GM18909 (cell line): ENCODE data around the gene GASK1A.

Experiments used
- ATAC-seq: cut with Tn5 transposase; IDR thresholded peaks from one replicate; pipeline ENCODE4 v1.9.1; 2021; ENCODE audit warnings: mild to moderate bottlenecking; ENCODE audit not compliant: unreplicated experiment, poor library complexity

Gene GASK1A

DNA sequence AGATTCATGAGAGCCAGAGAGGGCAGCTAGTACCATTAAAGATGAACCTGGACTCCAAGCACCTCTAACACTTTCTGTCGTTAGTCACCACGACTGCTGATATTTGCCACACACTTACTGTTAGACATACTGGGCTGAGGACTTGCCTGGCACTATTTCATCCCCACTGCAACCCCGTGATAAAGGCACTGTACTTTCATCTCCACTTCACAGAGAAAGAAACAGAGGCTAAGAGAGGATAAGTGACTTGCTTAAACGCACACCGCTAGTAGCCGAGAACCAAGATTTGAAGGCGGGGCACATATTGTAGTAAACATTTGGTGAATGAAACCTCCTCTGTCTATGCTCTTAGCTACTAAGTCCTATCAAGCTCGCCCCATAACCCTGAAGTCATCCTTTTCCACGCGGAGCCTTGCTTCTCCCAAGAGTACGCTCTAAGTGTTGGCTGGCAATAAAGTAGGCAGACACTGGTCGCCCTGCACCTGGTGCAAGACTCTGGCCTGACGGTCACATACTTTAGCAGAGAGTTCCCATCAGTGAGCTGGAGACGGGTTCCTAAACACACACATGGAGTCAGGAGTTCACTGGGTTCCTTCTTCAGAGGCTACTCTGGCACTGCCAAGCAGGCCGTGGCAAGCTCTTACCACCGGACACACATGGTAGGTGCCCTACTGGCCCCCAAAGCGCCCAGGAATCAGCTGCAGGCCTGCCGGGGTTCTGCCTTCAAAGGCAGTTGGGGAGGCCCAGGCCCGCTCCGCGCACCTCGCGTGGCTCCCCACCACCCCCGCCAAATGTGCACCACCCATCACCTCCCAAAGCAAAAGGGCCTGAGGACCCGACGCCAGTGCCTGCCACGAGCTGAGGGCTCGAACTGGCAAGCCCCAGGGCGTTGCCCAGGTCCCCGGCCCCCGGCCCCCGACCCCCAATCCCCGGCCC is 125.8 kb downstream of the GASK1A start:
- no peak for ATAC-seq

DNA sequence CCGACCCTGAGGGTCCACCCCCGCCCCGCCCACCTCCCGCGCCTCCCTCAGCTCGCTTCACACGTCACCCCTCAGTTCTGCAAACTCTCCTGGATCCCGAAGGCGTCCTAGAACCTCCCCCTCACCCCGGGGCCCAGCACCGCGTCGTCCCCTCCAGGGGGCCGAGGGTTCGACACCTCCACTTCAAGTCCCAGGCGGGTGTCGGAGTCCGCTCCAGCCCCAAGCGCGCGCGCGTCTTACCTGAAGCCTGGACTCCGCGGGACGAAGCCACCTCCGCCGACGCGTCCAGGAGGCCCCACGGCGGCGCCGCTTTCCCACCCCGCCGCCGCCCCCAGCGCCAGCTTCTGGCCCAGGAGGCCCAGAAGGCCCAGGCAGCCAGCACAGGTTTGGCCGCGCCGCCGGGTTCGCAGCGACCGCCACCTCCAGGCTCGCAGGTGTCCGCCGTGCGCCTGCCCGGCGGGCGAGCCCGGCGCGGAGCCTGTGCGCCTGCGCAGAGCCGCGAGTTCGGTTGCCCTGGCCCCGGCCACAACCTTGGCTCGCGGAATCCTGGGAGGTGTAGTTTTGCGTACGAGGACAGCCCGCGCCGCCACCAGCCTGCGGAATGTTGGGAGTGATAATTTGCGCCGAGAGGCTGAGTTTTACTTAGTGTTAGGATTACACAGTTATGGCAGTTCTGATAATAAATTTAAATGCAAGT is 126.6 kb downstream of the GASK1A start, which contains the start of gene POMGNT2:
Gene POMGNT2 (minus strand): TSS at position 484 of the 697 bp plus-strand sequence. CDS start 24,648 bp downstream, outside the sequence.
- ATAC-seq = peak; percentile 75

DNA sequence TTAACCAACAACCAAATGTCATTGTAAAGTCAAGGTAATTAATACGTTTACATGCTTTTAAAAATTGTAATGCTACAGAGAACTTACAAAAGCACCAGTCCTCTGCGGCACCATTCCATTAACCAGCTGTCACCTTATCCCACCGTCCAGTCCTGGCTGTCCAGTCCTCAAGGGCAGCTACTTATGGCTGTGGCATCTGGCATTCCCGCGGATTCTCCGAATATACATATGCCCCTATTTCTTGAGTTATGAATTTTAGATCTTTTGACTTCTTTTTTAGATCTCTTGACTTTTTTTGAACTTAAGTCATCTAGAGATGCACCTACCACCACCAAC is 127.2 kb downstream of the GASK1A start:
- no peak for ATAC-seq
